Gastrocnemius medialis (tissue), 4 donors: ENCODE results near the gene LONP1. TPM values are rescaled to one million over a fixed set of nuclear protein-coding genes. Genes with fewer than 3 reads are reported as not detected.
A peak's percentile ranks its signal among the peaks of the same experiment; 100 is the strongest.

Experiments
- ATAC-seq, 2 donors: fragments of 150-250 bp; one replicate each; pipeline ENCODE4 v1.9.1; 2016
- DNase-seq, 2 donors: peaks; one replicate each; pipeline ENCODE4 v3.0.0-alpha.2; 2019
- H3K27ac ChIP-seq, 4 donors: fragments of 200-600 bp; sonication (generic); 1 replicate in 1 of 4; 2 replicates in 3 of 4; pipeline ENCODE4 v1.5.1; 2016 to 2018; ENCODE audit warnings: mild to moderate bottlenecking in 2 of 4, moderate library complexity in 1 of 4
- H3K27me3 ChIP-seq, 3 donors: fragments of 200-600 bp; sonication (generic) in 2 of 3; 1 replicate in 1 of 3; 2 replicates in 2 of 3; pipeline versions ENCODE4 v1.5.1 to v1.6.0; 2016 to 2019; ENCODE audit warnings: mild to moderate bottlenecking in 1 of 3, moderate library complexity in 1 of 3
- H3K36me3 ChIP-seq, 2 donors: fragments of 200-600 bp; sonication (generic) in 1 of 2; one replicate each; pipeline ENCODE4 v1.5.1; 2017 to 2018
- H3K4me1 ChIP-seq, 2 donors: fragments of 200-600 bp; sonication (generic) in 1 of 2; one replicate each; pipeline ENCODE4 v1.5.1; 2016 to 2017; ENCODE audit warnings: mild to moderate bottlenecking in 2 of 2
- H3K4me3 ChIP-seq, 4 donors: fragments of 200-600 bp; sonication (generic) in 3 of 4; 1 replicate in 1 of 4; 2 replicates in 3 of 4; pipeline ENCODE4 v1.5.1; 2016 to 2019; ENCODE audit warnings: mild to moderate bottlenecking in 2 of 4
- H3K9me3 ChIP-seq, 3 donors: fragments of 200-600 bp; sonication (generic) in 2 of 3; 1 replicate in 1 of 3; 2 replicates in 2 of 3; pipeline ENCODE4 v1.5.1; 2016 to 2019
- POLR2A ChIP-seq, 2 donors: fragments of 450-650 bp; IDR thresholded peaks; one replicate each; pipeline ENCODE4 v1.6.1; 2017; ENCODE audit warnings: antibody characterized with exemption in 2 of 2, mild to moderate bottlenecking in 2 of 2, moderate library complexity in 2 of 2
- in situ Hi-C, 4 donors: fragments of 200-750 bp; cut with MboI; loops; one replicate each; pipeline versions ENCODE4 v1.15.0 to v1.8.0; 2017; ENCODE audit warnings: low sequenced_read_pairs in 4 of 4
- intact Hi-C: fragments of 100-400 bp; cut with DNase I; formaldehyde crosslinking; loops from one replicate; pipeline ENCODE4 v1.15.1; 2023; ENCODE audit warnings: low total_unique reads
- total RNA-seq, 4 donors: library from RNA; depleted of rRNA; stranded (reverse); fragments of >200 nt; gene quantifications; one replicate each; pipeline versions ENCODE4 v1.1.0 to v1.2.3, GENCODE V29; 2016
- TF ChIP-seq, protein P1 (sequence below), 5 experiments: fragments of 450-650 bp in 3 of 5; fragments of 200-600 bp in 2 of 5; sonication (generic) in 2 of 5; IDR thresholded peaks in 4 of 5; conservative IDR thresholded peaks in 1 of 5; 1 replicate in 4 of 5; 2 replicates in 1 of 5; pipeline ENCODE4 v1.5.1; 2016 to 2019; ENCODE audit warnings: antibody characterized with exemption in 5 of 5, mild to moderate bottlenecking in 3 of 5, moderate library complexity in 3 of 5

LONP1 gene
- total RNA-seq, 4 donors from 2014 or later: 33.1 to 77.7 (median 70.4) TPM

DNA sequence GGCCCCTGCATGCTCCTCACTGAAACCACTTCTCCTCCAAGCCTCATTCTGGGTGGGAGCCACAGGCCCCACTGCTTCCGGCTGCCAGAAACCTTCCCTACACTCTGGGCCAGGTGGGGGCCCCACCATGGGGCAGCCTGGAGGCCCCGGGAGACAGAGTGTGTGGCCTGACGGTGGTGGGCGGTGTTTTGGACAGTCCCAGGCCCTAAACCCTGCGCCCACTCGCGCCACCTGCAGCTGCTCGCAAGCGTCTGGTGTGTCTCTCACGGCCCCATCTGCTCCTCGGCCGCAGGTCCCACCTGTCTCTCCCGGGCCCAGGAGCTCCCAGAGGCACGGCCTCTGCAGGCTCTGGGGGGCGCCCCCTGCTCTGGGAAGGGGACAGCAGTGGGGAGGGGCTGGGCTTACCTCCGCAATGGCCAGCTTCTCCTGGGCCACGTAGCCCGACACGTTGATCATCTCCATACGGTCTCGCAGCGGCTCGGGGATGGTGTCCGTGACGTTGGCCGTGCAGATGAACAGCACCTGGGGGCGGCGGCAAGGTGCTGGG is 24.2 kb downstream of the LONP1 start:
- Histone ChIP-seq H3K4me3 (no peak overlapping the region), H3K9me3 (no peaks in the 10 kb centered on the region), H3K27ac (no peak overlapping the region), H3K36me3 (peaks cover 0 to 72% of the 10 kb centered on the region in 2 donors), H3K27me3 (no peaks in the 10 kb centered on the region), H3K4me1 (peaks cover 14 to 16% of the 10 kb centered on the region in 2 donors)
- intact Hi-C loops (no loop called here), in situ Hi-C loops (no loop called here)
- DNase-seq: no peak
- TF ChIP-seq POLR2A (IDR thresholded peaks at IDR 0.05): no peak
- TF ChIP-seq, protein P1, sequence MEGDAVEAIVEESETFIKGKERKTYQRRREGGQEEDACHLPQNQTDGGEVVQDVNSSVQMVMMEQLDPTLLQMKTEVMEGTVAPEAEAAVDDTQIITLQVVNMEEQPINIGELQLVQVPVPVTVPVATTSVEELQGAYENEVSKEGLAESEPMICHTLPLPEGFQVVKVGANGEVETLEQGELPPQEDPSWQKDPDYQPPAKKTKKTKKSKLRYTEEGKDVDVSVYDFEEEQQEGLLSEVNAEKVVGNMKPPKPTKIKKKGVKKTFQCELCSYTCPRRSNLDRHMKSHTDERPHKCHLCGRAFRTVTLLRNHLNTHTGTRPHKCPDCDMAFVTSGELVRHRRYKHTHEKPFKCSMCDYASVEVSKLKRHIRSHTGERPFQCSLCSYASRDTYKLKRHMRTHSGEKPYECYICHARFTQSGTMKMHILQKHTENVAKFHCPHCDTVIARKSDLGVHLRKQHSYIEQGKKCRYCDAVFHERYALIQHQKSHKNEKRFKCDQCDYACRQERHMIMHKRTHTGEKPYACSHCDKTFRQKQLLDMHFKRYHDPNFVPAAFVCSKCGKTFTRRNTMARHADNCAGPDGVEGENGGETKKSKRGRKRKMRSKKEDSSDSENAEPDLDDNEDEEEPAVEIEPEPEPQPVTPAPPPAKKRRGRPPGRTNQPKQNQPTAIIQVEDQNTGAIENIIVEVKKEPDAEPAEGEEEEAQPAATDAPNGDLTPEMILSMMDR (IDR thresholded peaks at IDR 0.05 in 4 of 5, conservative IDR thresholded peaks at IDR 0.05 in 1 of 5): no peak
- ATAC-seq: no peak

DNA sequence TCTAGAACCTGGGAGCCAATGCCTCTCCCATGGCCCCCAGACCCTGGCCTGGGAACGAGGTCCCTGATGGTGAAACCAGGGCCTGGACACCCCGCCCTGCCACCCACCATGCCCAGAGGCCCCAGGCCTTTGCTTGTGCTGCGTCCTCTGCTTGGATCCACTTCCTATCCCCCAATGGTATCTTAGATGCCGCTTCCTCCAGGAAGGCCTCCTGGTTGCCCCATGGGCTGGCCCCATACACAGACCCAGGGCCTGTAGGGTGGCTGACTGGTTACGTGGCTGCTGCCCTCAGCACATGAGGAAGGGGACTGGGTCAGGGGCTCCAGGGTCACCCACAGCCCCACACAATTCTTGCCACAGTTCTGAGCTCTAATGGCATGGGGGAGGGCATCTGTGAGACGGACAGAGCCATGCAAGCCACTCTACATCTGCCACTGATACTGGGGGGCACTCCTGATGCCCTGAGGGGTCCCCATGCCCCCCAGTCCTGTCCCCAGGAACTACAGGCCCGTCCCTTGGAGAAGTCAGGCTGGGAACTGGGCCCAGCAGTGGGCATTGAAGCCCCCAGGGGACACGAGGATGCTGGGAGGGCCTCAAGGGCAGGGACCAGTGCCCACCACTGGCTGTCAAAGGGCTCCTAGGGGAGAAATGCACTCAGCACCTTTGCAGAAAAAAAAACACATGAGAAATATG is 24.8 kb downstream of the LONP1 start:
- no peak for TF ChIP-seq POLR2A (IDR thresholded peaks at IDR 0.05)
- TF ChIP-seq, protein P1 (IDR thresholded peaks at IDR 0.05 in 4 of 5, conservative IDR thresholded peaks at IDR 0.05 in 1 of 5): no peak
- DNase-seq: no peak
- Histone ChIP-seq H3K9me3 (no peaks in the 10 kb centered on the region), H3K36me3 (peaks cover 0 to 66% of the 10 kb centered on the region in 2 donors), H3K4me1 (peaks cover 14 to 18% of the 10 kb centered on the region in 2 donors), H3K27ac (no peak overlapping the region), H3K4me3 (no peak overlapping the region), H3K27me3 (no peaks in the 10 kb centered on the region)
- in situ Hi-C loops: no loop called here
- intact Hi-C loops: no loop called here
- ATAC-seq: no peak

DNA sequence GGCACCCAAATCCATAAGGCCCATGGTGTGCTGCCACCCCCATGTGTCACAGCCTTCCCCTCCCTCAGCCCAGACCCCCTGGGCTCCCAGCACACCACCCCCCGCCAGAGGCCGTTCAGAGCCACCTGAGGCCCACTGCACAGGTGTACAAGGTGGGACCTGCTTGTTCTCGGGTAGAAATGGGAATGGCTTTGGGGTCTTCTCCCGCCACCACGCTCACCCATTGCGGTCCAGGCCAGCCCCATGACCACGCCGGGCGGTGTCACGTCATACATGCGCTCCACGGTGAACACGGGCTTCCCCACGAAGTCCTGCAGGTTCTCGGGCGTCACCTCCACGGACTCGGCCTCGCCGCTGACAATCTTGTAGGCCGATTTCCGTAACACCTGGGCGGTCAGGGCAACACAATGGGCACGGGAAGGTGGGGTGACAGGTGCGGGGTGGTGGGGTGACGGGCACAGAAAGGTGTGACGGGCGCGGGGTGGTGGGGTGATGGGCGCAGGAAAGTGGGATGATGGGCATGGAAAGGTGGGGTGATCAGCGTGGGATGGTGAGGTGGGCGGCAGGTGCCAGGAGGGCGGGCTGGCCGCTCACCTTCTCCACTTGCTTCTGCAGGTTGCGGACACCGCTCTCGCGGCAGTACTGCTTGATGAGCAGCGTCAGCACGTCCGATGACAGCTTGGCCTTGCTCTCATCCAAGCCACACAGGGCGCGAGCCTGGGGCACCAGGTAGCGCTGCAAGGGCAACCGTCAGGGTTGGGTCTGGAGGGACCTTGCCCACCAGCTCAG is 25.6 kb downstream of the LONP1 start:
- Histone ChIP-seq H3K4me3 (no peak overlapping the region), H3K9me3 (no peaks in the 10 kb centered on the region), H3K27ac (no peak overlapping the region), H3K36me3 (peaks cover 0 to 59% of the 10 kb centered on the region in 2 donors), H3K4me1 (peaks cover 18 to 21% of the 10 kb centered on the region in 2 donors), H3K27me3 (no peaks in the 10 kb centered on the region)
- DNase-seq (no peak), ATAC-seq (no peak)
- in situ Hi-C loops: no loop called here
- TF ChIP-seq POLR2A (IDR thresholded peaks at IDR 0.05): no peak
- TF ChIP-seq, protein P1 (IDR thresholded peaks at IDR 0.05 in 4 of 5, conservative IDR thresholded peaks at IDR 0.05 in 1 of 5): no peak
- intact Hi-C loops: no loop called here

DNA sequence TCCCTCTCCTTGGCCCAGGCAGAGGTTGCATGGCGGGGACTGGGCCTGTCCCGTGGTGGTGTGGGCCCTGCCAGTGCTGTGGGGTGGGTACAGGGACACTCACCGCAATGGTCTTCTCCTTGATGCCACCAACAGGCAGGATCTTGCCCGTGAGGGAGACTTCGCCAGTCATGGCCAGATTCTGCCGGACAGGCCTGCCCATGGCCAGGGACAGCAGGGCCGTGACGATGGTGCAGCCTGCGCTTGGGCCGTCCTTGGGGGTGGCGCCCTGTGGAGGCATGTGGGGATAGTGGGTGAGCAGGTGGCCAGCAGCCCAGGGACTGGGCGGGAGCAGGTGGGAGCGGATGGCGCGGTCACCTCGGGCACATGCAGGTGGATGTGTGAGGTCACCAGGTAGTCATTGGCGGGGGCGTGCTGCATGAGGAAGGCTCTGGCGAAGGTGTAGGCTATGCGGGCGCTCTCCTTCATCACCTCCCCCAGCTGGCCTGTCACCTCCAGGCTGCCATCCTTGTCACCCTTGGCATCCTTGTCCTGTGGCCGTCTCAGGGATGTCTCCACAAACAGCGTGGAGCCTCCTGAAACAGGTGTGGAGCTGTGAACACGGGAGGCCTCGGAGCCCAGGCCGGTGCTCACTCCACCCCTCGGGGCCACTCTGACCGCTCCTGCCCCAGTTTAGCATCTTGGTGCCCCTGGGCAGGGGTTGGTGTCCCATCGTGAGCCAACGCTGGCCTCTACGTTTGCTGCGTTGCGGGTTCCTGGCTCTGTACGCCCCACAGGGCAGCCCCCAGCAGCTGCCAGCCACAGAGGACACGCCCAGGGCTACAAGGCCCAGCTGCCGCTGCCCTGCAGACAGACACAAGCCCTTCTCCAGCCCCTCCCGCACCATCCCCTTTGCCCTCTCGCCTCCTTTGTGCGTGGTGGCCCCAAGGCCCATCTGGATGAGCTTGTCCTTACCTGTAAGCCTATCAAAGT is 26.5 kb downstream of the LONP1 start:
- ATAC-seq (no peak), DNase-seq (no peak)
- no peaks in the 10 kb centered on the region for H3K27me3 ChIP-seq
- in situ Hi-C loops (no loop called here), intact Hi-C loops (no loop called here)
- H3K4me3 ChIP-seq: no peak overlapping the region
- H3K27ac ChIP-seq: peak overlapping the region in 2 of 4 donors; percentile 9 to 94
- H3K4me1 ChIP-seq: peaks cover 18 to 21% of the 10 kb centered on the region in 2 donors
- no peak for TF ChIP-seq POLR2A (IDR thresholded peaks at IDR 0.05)
- TF ChIP-seq, protein P1 (IDR thresholded peaks at IDR 0.05 in 4 of 5, conservative IDR thresholded peaks at IDR 0.05 in 1 of 5): no peak
- H3K9me3 ChIP-seq: no peaks in the 10 kb centered on the region
- peaks cover 0 to 50% of the 10 kb centered on the region in 2 donors for H3K36me3 ChIP-seq
